Small intestine (tissue), 7 donors: ENCODE data around the gene PLSCR4. TPM values are rescaled to one million over a fixed set of nuclear protein-coding genes. Genes with fewer than 3 reads are reported as not detected.

Source experiments
- DNase-seq, 2 donors: peaks; one replicate each; pipeline versions ENCODE4 v3.0.0 to v3.0.0-alpha.2; 2013
- FAIRE-seq: peaks from 2 replicates; lab custom pipeline; 2012; peaks lifted over from hg19 to GRCh38; lab: Jason Lieb, UNC
- H3K27ac ChIP-seq, 3 donors: one replicate each; pipeline ENCODE4 v1.5.1; 2013; ENCODE audit warnings: low read length in 2 of 3, mild to moderate bottlenecking in 2 of 3, control low read depth in 1 of 3, inconsistent platforms in 1 of 3, low read depth in 1 of 3, moderate library complexity in 1 of 3
- H3K27me3 ChIP-seq, 3 donors: one replicate each; pipeline ENCODE4 v1.6.1; 2013; ENCODE audit warnings: low read length in 3 of 3, inconsistent platforms in 1 of 3; ENCODE audit not compliant: control insufficient read depth in 3 of 3, insufficient read depth in 3 of 3
- H3K36me3 ChIP-seq, 3 donors: one replicate each; pipeline ENCODE4 v1.6.1; 2013; ENCODE audit warnings: low read length in 3 of 3, inconsistent platforms in 1 of 3, low read depth in 1 of 3, mild to moderate bottlenecking in 1 of 3, moderate library complexity in 1 of 3; ENCODE audit not compliant: control insufficient read depth in 3 of 3, insufficient read depth in 2 of 3
- H3K4me1 ChIP-seq, 3 donors: one replicate each; pipeline ENCODE4 v1.6.1; 2013; ENCODE audit warnings: low read length in 2 of 3, inconsistent platforms in 1 of 3, low read depth in 1 of 3, mild to moderate bottlenecking in 1 of 3, moderate library complexity in 1 of 3; ENCODE audit not compliant: control insufficient read depth in 3 of 3, insufficient read depth in 2 of 3
- H3K4me3 ChIP-seq, 3 donors: one replicate each; pipeline ENCODE4 v1.5.1; 2013; ENCODE audit warnings: low read length in 3 of 3, control low read depth in 1 of 3, inconsistent platforms in 1 of 3, low read depth in 1 of 3, mild to moderate bottlenecking in 1 of 3, moderate library complexity in 1 of 3
- H3K9me3 ChIP-seq, 2 donors: one replicate each; pipeline ENCODE4 v1.6.1; 2013; ENCODE audit warnings: low read depth in 1 of 2, low read length in 1 of 2; ENCODE audit not compliant: control insufficient read depth in 2 of 2, insufficient read depth in 1 of 2
- WGBS, 3 donors: extraction: QIAGEN DNeasy Blood & Tissue Kit; methylation state at CpG; one replicate each; pipeline ENCODE4 v1.1.7; 2013; 5-methylcytosine and 5-hydroxymethylcytosine counted together
- polyA plus RNA-seq, 4 donors: library from polyadenylated mRNA; stranded (reverse) in 3 of 4; unstranded in 1 of 4; fragments of 200-250 nt in 3 of 4; fragments of 120-200 nt in 1 of 4; gene quantifications; one replicate each; pipeline versions ENCODE4 v1.2.1 to v1.2.3, GENCODE V29; 2013
- donor health status: healthy with polysubstance abuse.
- donor health status: control.
- donor health status: control.
- donor health status: Bipolar disorder and iron deficiency.
- donor health status: healthy.

The PLSCR4 gene
- polyA plus RNA-seq, 4 donors: 1.6 to 18.6 (median 9.1) TPM

GRCh38 chr3:146152834-146153233, 98.1 kb downstream of the PLSCR4 start:
- no peak overlapping the region for H3K4me3 ChIP-seq
- DNase-seq (peak in 1 of 2 donors; percentile 33), FAIRE-seq (no peak)
- peak overlapping the region in 2 of 3 donors; percentile 2 to 94 for H3K27ac ChIP-seq
- H3K27me3 ChIP-seq: no peaks in the 10 kb centered on the region
- WGBS, 3 donors: 34 to 67% (median 57%) methylated on average over 6 of the region's 6 CpGs
- peaks cover 0 to 8% (median 3%) of the 10 kb centered on the region in 3 donors for H3K36me3 ChIP-seq
- H3K4me1 ChIP-seq: peaks cover 2 to 54% (median 13%) of the 10 kb centered on the region in 3 donors
- no peaks in the 10 kb centered on the region for H3K9me3 ChIP-seq

- H3K27me3 ChIP-seq: no peaks in the 10 kb centered on the region
- H3K27ac ChIP-seq: peak overlapping the region in 1 of 3 donors; percentile 35
- DNase-seq: peak in 1 of 2 donors; percentile 58
- WGBS, 3 donors: 40 to 75% (median 57%) methylated on average over 1 of the region's 1 CpG
- H3K4me1 ChIP-seq: peaks cover 2 to 22% (median 10%) of the 10 kb centered on the region in 3 donors
- no peaks in the 10 kb centered on the region for H3K9me3 ChIP-seq
- no peak overlapping the region for H3K4me3 ChIP-seq
- no peak for FAIRE-seq
- peaks cover 0 to 14% (median 5%) of the 10 kb centered on the region in 3 donors for H3K36me3 ChIP-seq
Observed at GRCh38 chr3:146148468-146148931, 102.4 kb downstream of the PLSCR4 start.

DNA sequence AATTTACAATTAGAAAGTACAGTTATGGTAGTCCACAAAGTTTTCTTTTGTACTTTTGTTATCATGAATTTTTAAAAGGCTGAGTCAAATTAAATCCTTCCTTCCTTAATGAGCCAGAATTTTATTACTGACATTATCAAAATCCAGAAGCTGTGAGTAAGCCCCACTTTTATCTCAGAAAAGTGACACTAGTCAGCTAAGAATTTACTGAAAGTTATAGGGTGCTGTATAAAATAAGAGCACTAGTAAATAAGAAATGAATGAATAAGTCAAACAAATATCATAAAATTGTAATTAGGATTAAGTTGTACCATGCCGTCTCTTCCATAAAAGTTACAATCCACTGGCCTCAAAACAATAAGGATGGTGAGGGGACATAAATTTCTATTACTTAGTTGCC, 105.3 kb downstream of the PLSCR4 start:
- H3K4me3 ChIP-seq: no peak overlapping the region
- 23 to 70% (median 48%) methylated on average over 1 of the region's 1 CpG for WGBS, 3 donors
- H3K27ac ChIP-seq: no peak overlapping the region
- peaks cover 0 to 7% (median 2%) of the 10 kb centered on the region in 3 donors for H3K36me3 ChIP-seq
- FAIRE-seq: no peak
- H3K27me3 ChIP-seq: no peaks in the 10 kb centered on the region
- no peaks in the 10 kb centered on the region for H3K9me3 ChIP-seq
- peaks cover 0 to 21% (median 0%) of the 10 kb centered on the region in 3 donors for H3K4me1 ChIP-seq
- DNase-seq: no peak

DNA sequence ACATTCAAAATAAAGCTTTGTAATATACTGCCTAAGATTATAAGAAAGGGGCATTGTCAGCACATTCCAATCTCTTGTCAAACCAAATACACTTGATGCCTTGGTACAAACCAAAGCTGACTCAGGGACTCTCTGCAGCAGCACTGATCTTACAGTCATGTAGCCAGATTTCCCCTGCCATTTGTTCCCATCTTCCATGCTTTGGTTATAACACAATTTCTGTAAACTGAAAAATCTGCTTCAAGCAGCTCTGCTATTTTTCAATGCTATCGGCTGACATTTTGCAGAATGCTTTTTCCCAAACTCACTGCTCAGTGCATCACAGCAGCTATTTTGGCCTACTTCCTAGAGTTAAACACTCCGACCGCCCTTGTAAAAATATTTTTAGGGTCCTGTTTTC, 108.1 kb downstream of the PLSCR4 start:
- FAIRE-seq: no peak
- Histone ChIP-seq H3K4me3 (no peak overlapping the region), H3K27ac (no peak overlapping the region), H3K4me1 (peaks cover 0 to 15% (median 2%) of the 10 kb centered on the region in 3 donors), H3K36me3 (peaks cover 0 to 7% (median 2%) of the 10 kb centered on the region in 3 donors), H3K27me3 (no peaks in the 10 kb centered on the region), H3K9me3 (no peaks in the 10 kb centered on the region)
- WGBS, 3 donors: 63 to 89% (median 71%) methylated on average over 3 of the region's 3 CpGs
- no peak for DNase-seq

Other genes with a start within 250 kb of the PLSCR4 start
- 100 to 1,000 TPM in 1 of 4 donors, 10 to 100 TPM in 3; 17.8 to 118 (median 21.5) TPM for gene PLOD2, start 89.9 kb downstream of the PLSCR4 start, polyA plus RNA-seq
- under 1 TPM in 1 of 4 donors, not detected in 3; 0.65 TPM for gene PLSCR2, start 218.5 kb upstream of the PLSCR4 start, polyA plus RNA-seq